Measurements from ENCODE around the gene C6orf132.

C6orf132 gene

GRCh38 chr6:42068173-42068572 lies 74.2 kb downstream of the C6orf132 start:
- Mint-ChIP-seq H3K9me3 (no peaks in the 10 kb centered on the region), H3K36me3 (ENCODE audit: low read depth) (peaks cover 21% of the 10 kb centered on the region), H3K27me3 (ENCODE audit: low read depth) (no peaks in the 10 kb centered on the region), H3K4me3 (no peak overlapping the region), H3K27ac (no peak overlapping the region), H3K4me1 (ENCODE audit: low read depth) (no peaks in the 10 kb centered on the region)

- H3K27me3 Mint-ChIP-seq (ENCODE audit: low read depth): no peaks in the 10 kb centered on the region
- no peak overlapping the region for H3K27ac Mint-ChIP-seq
- no peaks in the 10 kb centered on the region for H3K9me3 Mint-ChIP-seq
- no peaks in the 10 kb centered on the region for H3K4me1 Mint-ChIP-seq (ENCODE audit: low read depth)
- H3K4me3 Mint-ChIP-seq: no peak overlapping the region
- peaks cover 18% of the 10 kb centered on the region for H3K36me3 Mint-ChIP-seq (ENCODE audit: low read depth)
Observed at GRCh38 chr6:42066156-42066675, 76.2 kb downstream of the C6orf132 start.

- Mint-ChIP-seq H3K27ac (no peak overlapping the region), H3K27me3 (ENCODE audit: low read depth) (no peaks in the 10 kb centered on the region), H3K4me1 (ENCODE audit: low read depth) (no peaks in the 10 kb centered on the region), H3K36me3 (ENCODE audit: low read depth) (peaks cover 46% of the 10 kb centered on the region), H3K4me3 (no peak overlapping the region), H3K9me3 (no peaks in the 10 kb centered on the region)
Observed at GRCh38 chr6:42059743-42060142, 82.7 kb downstream of the C6orf132 start.

GRCh38 chr6:42053601-42054000 lies 88.8 kb downstream of the C6orf132 start:
- H3K27ac Mint-ChIP-seq: no peak overlapping the region
- H3K4me1 Mint-ChIP-seq (ENCODE audit: low read depth): peaks cover 27% of the 10 kb centered on the region
- H3K4me3 Mint-ChIP-seq: no peak overlapping the region
- no peaks in the 10 kb centered on the region for H3K9me3 Mint-ChIP-seq
- H3K36me3 Mint-ChIP-seq (ENCODE audit: low read depth): peaks cover 35% of the 10 kb centered on the region
- no peaks in the 10 kb centered on the region for H3K27me3 Mint-ChIP-seq (ENCODE audit: low read depth)

GRCh38 chr6:42051268-42051653 lies 91.2 kb downstream of the C6orf132 start:
- Mint-ChIP-seq H3K4me1 (ENCODE audit: low read depth) (peaks cover 42% of the 10 kb centered on the region), H3K36me3 (ENCODE audit: low read depth) (peaks cover 34% of the 10 kb centered on the region), H3K27me3 (ENCODE audit: low read depth) (no peaks in the 10 kb centered on the region), H3K27ac (peak overlapping the region; percentile 83), H3K9me3 (no peaks in the 10 kb centered on the region), H3K4me3 (peak overlapping the region; percentile 96)
